Lung (tissue), 12 donors: Measurements from ENCODE around the gene TMEM131. TPM values are rescaled to one million over a fixed set of nuclear protein-coding genes. Genes with fewer than 3 reads are reported as not detected.

Source experiments
- ATAC-seq: fragments of 200-7000 bp; cut with Tn5 transposase; one replicate; pipeline ENCODE4 v1.9.1; 2020; ENCODE audit warnings: moderate number of reproducible peaks; ENCODE audit not compliant: insufficient read depth, low FRiP score
- DNase-seq, 3 donors: peaks; one replicate each; pipeline ENCODE4 v3.0.0-alpha.2; 2013 to 2017
- H3K27ac ChIP-seq, 2 donors: one replicate each; pipeline ENCODE4 v1.5.1; 2013; ENCODE audit warnings: mild to moderate bottlenecking in 2 of 2, moderate library complexity in 2 of 2, control low read depth in 1 of 2, inconsistent platforms in 1 of 2, low read depth in 1 of 2, low read length in 1 of 2
- H3K27me3 ChIP-seq, 3 donors: one replicate each; pipeline ENCODE4 v1.5.1; 2013; ENCODE audit warnings: low read length in 2 of 3; ENCODE audit not compliant: control insufficient read depth in 3 of 3, insufficient read depth in 3 of 3
- H3K36me3 ChIP-seq, 4 donors: one replicate each; pipeline ENCODE4 v1.5.1; 2013; ENCODE audit warnings: low read length in 4 of 4, mild to moderate bottlenecking in 1 of 4, moderate library complexity in 1 of 4; ENCODE audit not compliant: control insufficient read depth in 4 of 4, insufficient read depth in 4 of 4
- H3K4me1 ChIP-seq, 5 donors: one replicate each; pipeline ENCODE4 v1.5.1; 2013; ENCODE audit warnings: low read length in 5 of 5, mild to moderate bottlenecking in 2 of 5, moderate library complexity in 1 of 5; ENCODE audit not compliant: control insufficient read depth in 5 of 5, insufficient read depth in 5 of 5
- H3K4me3 ChIP-seq: one replicate; pipeline ENCODE4 v1.5.1; 2013; ENCODE audit warnings: mild to moderate bottlenecking, control low read depth, moderate library complexity
- H3K9ac ChIP-seq, 2 donors: one replicate each; pipeline ENCODE4 v1.5.1; 2013; ENCODE audit warnings: low read length in 2 of 2, control low read depth in 1 of 2; ENCODE audit not compliant: insufficient read depth in 1 of 2
- H3K9me3 ChIP-seq, 4 donors: one replicate each; pipeline ENCODE4 v1.5.1; 2013; ENCODE audit warnings: low read length in 3 of 4, mild to moderate bottlenecking in 1 of 4, moderate library complexity in 1 of 4; ENCODE audit not compliant: control insufficient read depth in 4 of 4, insufficient read depth in 3 of 4
- WGBS, 2 donors: extraction: QIAGEN DNeasy Blood & Tissue Kit; methylation state at CpG; one replicate each; pipeline ENCODE4 v1.1.7; 2013; 5-methylcytosine and 5-hydroxymethylcytosine counted together
- polyA plus RNA-seq, 2 donors: library from polyadenylated mRNA; stranded (reverse); fragments of 200-250 nt; gene quantifications; one replicate each; pipeline ENCODE4 v1.2.1, GENCODE V29; 2013
- total RNA-seq, 2 donors: library from RNA; depleted of rRNA in 1 of 2; stranded (reverse); fragments of >200 nt in 1 of 2; gene quantifications; one replicate each; pipeline ENCODE4 v1.2.1, GENCODE V29; 2014 to 2021
- TF ChIP-seq, protein P1 (sequence below): IDR thresholded peaks from 2 replicates; pipeline ENCODE4 v1.5.1; 2012; ENCODE audit warnings: mild to moderate bottlenecking; ENCODE audit errors: control extremely low read depth, extremely low read depth
- donor health status: control.
- donor health status: control.
- donor health status: Bipolar disorder and iron deficiency.
- donor health status: healthy.
- donor health status: DM: yes; HTN: yes; CAD: no.

TMEM131 gene
- total and polyA plus RNA-seq, 4 donors, result 9.3 to 54.0 (median 23.7) TPM

GRCh38 chr2:97770445-97770844 is 225.3 kb downstream of the TMEM131 start:
- WGBS, 2 donors, result 68 to 69% methylated on average over 4 of the region's 4 CpGs
- H3K9me3 ChIP-seq, result no peaks in the 10 kb centered on the region
- no peaks in the 10 kb centered on the region for H3K27me3 ChIP-seq
- no peak overlapping the region for H3K9ac ChIP-seq
- peaks cover 0 to 20% (median 0%) of the 10 kb centered on the region in 5 donors for H3K4me1 ChIP-seq
- H3K4me3 ChIP-seq, result no peak overlapping the region
- TF ChIP-seq, protein P1, sequence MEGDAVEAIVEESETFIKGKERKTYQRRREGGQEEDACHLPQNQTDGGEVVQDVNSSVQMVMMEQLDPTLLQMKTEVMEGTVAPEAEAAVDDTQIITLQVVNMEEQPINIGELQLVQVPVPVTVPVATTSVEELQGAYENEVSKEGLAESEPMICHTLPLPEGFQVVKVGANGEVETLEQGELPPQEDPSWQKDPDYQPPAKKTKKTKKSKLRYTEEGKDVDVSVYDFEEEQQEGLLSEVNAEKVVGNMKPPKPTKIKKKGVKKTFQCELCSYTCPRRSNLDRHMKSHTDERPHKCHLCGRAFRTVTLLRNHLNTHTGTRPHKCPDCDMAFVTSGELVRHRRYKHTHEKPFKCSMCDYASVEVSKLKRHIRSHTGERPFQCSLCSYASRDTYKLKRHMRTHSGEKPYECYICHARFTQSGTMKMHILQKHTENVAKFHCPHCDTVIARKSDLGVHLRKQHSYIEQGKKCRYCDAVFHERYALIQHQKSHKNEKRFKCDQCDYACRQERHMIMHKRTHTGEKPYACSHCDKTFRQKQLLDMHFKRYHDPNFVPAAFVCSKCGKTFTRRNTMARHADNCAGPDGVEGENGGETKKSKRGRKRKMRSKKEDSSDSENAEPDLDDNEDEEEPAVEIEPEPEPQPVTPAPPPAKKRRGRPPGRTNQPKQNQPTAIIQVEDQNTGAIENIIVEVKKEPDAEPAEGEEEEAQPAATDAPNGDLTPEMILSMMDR, result no peak
- peaks cover 19 to 40% (median 27%) of the 10 kb centered on the region in 4 donors for H3K36me3 ChIP-seq
- H3K27ac ChIP-seq, result no peak overlapping the region
- no peak for ATAC-seq
- no peak for DNase-seq

DNA sequence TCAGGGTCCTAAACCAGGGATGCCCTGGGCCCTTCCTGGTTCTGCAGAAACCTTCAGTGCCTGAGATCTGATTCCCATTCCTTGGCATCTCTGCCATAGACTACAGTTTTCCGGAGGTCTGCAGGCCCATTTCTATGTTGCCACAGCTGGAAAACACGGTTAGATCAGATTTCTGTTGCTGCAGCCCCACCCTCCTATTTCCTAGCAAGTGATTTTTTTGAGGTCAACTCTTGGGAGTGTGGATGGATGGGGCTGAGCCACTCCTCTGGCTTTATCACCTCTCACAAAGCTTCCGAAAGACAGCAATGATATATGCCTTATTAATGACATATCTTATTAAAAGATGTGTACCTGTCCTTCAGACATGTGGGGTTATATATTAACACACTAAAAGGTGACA is 226.0 kb downstream of the TMEM131 start:
- H3K36me3 ChIP-seq, result peaks cover 18 to 43% (median 28%) of the 10 kb centered on the region in 4 donors
- no peaks in the 10 kb centered on the region for H3K27me3 ChIP-seq
- WGBS, 2 donors, result 83 to 97% methylated on average over 3 of the region's 3 CpGs
- ATAC-seq (no peak), DNase-seq (no peak)
- H3K9me3 ChIP-seq, result no peaks in the 10 kb centered on the region
- H3K9ac ChIP-seq, result no peak overlapping the region
- peaks cover 0 to 22% (median 0%) of the 10 kb centered on the region in 5 donors for H3K4me1 ChIP-seq
- TF ChIP-seq, protein P1, result no peak
- H3K27ac ChIP-seq, result no peak overlapping the region
- H3K4me3 ChIP-seq, result no peak overlapping the region

DNA sequence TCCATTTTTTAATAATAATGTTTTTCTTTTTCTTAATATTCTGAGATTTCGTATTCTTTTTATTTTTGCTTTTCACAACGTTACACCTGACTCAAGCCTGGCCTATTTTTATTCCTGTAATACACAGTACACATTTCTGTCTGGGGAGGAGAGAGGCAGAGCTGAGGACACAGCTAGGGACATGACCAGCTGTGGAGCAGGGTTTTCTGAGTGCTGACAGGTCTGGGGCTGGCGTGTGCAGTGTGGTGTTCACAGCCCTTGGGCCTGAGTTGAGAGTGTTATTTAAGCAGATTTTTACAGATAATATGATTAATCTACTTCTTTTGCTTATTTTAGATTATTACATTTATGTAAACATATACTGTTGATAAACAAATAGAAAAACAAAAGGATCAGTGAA is 226.4 kb downstream of the TMEM131 start:
- TF ChIP-seq, protein P1, result no peak
- Histone ChIP-seq H3K36me3 (peaks cover 19 to 39% (median 27%) of the 10 kb centered on the region in 4 donors), H3K9me3 (no peaks in the 10 kb centered on the region), H3K4me1 (peaks cover 0 to 22% (median 0%) of the 10 kb centered on the region in 5 donors), H3K9ac (no peak overlapping the region), H3K4me3 (no peak overlapping the region), H3K27me3 (no peaks in the 10 kb centered on the region), H3K27ac (no peak overlapping the region)
- 95 to 96% methylated on average over 3 of the region's 3 CpGs for WGBS, 2 donors
- DNase-seq, result no peak
- ATAC-seq, result no peak

DNA sequence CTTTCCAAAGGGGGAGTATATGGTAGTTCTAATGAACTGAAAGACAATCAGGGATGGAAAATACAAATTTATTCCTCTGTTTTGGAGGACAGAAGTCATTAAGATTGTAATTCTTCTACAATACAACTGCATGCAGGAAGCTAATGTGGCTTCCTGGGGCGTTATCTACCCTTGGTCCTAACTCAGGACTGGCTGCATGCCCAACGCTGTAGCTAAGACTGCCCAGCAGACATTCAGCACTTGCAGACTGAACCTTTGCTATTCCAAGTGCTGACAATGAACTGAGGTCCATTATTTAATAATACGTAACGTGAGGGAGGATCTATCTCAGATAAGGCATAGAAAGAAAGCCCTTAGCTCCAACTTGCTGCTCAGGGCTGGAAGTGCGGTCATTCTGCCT is 229.2 kb downstream of the TMEM131 start:
- Histone ChIP-seq H3K27ac (no peak overlapping the region), H3K4me1 (peaks cover 0 to 22% (median 0%) of the 10 kb centered on the region in 5 donors), H3K27me3 (no peaks in the 10 kb centered on the region), H3K9me3 (no peaks in the 10 kb centered on the region), H3K36me3 (peaks cover 17 to 38% (median 27%) of the 10 kb centered on the region in 4 donors), H3K9ac (no peak overlapping the region), H3K4me3 (no peak overlapping the region)
- no peak for ATAC-seq
- DNase-seq, result no peak
- TF ChIP-seq, protein P1, result no peak
- WGBS, 2 donors, result 62 to 69% methylated on average over 5 of the region's 5 CpGs
